GM23338 (cell line): ENCODE results near the gene CTAGE1.
"Not testable (repeated sequence)": the region's sequence is repeated elsewhere in the genome, so short reads cannot be mapped to it uniquely, and the experiment has no call there.

Source experiments
- EZH2 ChIP-seq: fragments of 200-600 bp; sonication (generic); IDR thresholded peaks from one replicate; pipeline ENCODE4 v1.8.0; 2017; ENCODE audit warnings: antibody characterized with exemption, mild to moderate bottlenecking, low read depth; ENCODE audit not compliant: unreplicated experiment
- JUNB ChIP-seq: IDR thresholded peaks from one replicate; pipeline ENCODE4 v1.6.1; 2016; ENCODE audit warnings: antibody characterized with exemption; ENCODE audit not compliant: unreplicated experiment
- POLR2AphosphoS5 ChIP-seq: IDR thresholded peaks from 2 replicates; pipeline ENCODE4 v1.6.1; 2016; ENCODE audit warnings: antibody characterized with exemption, low read depth
- TF ChIP-seq, protein P1 (sequence below): IDR thresholded peaks from 2 replicates; pipeline ENCODE4 v1.6.1; 2016; ENCODE audit warnings: antibody characterized with exemption
- TF ChIP-seq, protein P2 (sequence below), 2 experiments: fragments of 200-600 bp in 1 of 2; sonication (generic) in 1 of 2; conservative IDR thresholded peaks; 2 replicates each; pipeline versions ENCODE4 v1.5.1 to v1.6.1; 2016 to 2017; ENCODE audit warnings: antibody characterized with exemption in 2 of 2, low read depth in 2 of 2, mild to moderate bottlenecking in 2 of 2, moderate library complexity in 1 of 2
- TF ChIP-seq, protein P3 (sequence below): IDR thresholded peaks from one replicate; pipeline ENCODE4 v1.6.1; 2018; ENCODE audit warnings: antibody characterized with exemption; ENCODE audit not compliant: unreplicated experiment

DNA sequence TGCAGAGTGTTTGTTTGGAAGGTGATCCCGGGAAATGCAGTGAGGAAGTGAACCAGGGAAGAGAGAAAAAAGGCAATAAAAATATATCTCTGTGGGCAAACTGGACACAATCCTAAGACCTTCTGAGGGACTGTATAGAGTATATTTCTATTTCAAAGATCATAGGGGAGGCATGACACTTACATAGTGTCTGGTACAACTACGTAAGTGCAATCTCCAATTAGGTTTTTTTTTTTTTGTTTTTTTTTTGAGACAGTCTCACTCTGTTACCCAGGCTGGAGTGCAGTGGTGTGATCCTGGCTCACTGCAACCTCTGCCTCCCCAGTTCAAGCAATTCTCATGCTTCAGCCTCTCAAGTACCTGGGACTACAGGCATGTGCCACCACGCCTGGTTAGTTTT is 24.6 kb downstream of the CTAGE1 start:
- TF ChIP-seq, protein P1, sequence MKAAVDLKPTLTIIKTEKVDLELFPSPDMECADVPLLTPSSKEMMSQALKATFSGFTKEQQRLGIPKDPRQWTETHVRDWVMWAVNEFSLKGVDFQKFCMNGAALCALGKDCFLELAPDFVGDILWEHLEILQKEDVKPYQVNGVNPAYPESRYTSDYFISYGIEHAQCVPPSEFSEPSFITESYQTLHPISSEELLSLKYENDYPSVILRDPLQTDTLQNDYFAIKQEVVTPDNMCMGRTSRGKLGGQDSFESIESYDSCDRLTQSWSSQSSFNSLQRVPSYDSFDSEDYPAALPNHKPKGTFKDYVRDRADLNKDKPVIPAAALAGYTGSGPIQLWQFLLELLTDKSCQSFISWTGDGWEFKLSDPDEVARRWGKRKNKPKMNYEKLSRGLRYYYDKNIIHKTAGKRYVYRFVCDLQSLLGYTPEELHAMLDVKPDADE, result not testable (repeated sequence)
- TF ChIP-seq, protein P2, sequence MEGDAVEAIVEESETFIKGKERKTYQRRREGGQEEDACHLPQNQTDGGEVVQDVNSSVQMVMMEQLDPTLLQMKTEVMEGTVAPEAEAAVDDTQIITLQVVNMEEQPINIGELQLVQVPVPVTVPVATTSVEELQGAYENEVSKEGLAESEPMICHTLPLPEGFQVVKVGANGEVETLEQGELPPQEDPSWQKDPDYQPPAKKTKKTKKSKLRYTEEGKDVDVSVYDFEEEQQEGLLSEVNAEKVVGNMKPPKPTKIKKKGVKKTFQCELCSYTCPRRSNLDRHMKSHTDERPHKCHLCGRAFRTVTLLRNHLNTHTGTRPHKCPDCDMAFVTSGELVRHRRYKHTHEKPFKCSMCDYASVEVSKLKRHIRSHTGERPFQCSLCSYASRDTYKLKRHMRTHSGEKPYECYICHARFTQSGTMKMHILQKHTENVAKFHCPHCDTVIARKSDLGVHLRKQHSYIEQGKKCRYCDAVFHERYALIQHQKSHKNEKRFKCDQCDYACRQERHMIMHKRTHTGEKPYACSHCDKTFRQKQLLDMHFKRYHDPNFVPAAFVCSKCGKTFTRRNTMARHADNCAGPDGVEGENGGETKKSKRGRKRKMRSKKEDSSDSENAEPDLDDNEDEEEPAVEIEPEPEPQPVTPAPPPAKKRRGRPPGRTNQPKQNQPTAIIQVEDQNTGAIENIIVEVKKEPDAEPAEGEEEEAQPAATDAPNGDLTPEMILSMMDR (conservative IDR thresholded peaks at IDR 0.05; ENCODE audit: low read depth in 2 of 2), result not testable (repeated sequence)
- not testable (repeated sequence) for TF ChIP-seq EZH2, POLR2AphosphoS5, JUNB
- TF ChIP-seq, protein P3, sequence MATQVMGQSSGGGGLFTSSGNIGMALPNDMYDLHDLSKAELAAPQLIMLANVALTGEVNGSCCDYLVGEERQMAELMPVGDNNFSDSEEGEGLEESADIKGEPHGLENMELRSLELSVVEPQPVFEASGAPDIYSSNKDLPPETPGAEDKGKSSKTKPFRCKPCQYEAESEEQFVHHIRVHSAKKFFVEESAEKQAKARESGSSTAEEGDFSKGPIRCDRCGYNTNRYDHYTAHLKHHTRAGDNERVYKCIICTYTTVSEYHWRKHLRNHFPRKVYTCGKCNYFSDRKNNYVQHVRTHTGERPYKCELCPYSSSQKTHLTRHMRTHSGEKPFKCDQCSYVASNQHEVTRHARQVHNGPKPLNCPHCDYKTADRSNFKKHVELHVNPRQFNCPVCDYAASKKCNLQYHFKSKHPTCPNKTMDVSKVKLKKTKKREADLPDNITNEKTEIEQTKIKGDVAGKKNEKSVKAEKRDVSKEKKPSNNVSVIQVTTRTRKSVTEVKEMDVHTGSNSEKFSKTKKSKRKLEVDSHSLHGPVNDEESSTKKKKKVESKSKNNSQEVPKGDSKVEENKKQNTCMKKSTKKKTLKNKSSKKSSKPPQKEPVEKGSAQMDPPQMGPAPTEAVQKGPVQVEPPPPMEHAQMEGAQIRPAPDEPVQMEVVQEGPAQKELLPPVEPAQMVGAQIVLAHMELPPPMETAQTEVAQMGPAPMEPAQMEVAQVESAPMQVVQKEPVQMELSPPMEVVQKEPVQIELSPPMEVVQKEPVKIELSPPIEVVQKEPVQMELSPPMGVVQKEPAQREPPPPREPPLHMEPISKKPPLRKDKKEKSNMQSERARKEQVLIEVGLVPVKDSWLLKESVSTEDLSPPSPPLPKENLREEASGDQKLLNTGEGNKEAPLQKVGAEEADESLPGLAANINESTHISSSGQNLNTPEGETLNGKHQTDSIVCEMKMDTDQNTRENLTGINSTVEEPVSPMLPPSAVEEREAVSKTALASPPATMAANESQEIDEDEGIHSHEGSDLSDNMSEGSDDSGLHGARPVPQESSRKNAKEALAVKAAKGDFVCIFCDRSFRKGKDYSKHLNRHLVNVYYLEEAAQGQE, result not testable (repeated sequence)
